ENCODE measurements around the gene ALKBH8. TPM values are rescaled to one million over a fixed set of nuclear protein-coding genes. Genes with fewer than 3 reads are reported as not detected.

ALKBH8 gene, protein sequence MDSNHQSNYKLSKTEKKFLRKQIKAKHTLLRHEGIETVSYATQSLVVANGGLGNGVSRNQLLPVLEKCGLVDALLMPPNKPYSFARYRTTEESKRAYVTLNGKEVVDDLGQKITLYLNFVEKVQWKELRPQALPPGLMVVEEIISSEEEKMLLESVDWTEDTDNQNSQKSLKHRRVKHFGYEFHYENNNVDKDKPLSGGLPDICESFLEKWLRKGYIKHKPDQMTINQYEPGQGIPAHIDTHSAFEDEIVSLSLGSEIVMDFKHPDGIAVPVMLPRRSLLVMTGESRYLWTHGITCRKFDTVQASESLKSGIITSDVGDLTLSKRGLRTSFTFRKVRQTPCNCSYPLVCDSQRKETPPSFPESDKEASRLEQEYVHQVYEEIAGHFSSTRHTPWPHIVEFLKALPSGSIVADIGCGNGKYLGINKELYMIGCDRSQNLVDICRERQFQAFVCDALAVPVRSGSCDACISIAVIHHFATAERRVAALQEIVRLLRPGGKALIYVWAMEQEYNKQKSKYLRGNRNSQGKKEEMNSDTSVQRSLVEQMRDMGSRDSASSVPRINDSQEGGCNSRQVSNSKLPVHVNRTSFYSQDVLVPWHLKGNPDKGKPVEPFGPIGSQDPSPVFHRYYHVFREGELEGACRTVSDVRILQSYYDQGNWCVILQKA
- 6.8 TPM for total RNA-seq
- long read RNA-seq, full-length matches to known transcripts, result 5 of 6 reads
- long read RNA-seq, partial matches to known transcripts, result 0 of 6 reads
- long read RNA-seq, other reads (novel, unspliced or antisense), result 1 of 6 reads

DNA sequence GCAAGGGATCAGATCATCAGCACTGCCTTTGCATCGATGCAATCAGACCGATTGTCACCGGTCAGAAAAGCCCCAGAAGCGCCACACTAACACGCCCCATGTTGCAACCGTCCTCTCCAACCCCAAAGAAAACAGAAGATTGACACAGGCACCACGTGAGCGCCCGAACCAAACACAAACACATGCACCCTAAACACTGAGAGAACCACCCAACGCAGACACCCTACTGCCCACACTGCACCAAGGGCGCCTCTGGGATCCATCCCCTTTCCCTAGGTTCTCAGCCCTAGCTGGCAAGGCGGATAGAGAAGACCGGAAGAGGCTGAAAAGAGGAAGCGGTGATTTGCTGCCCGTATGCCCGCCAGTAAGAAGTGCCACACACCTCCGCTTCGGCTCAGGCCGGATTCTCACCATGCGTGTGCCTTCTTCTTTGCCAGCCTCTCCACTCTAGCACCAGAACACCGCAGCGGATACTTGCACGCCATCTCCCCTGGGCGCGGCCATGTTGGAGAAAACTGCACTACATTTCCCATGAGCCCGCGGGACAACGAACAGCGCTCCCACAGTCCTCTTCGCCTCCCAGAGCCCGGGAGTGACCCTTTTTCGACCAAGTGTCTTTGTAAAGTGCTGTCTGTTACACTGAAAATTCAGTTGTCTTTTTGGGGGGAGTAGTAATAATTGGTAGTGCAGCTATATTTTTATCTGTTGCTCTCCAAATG, at the start of gene ALKBH8:
TSS of gene ALKBH8 (minus strand) at position 517 of the 719 bp plus-strand sequence. CDS start 4,842 bp downstream, outside the sequence.
- ATAC-seq, result peak; percentile 98
- peak; percentile 84 for DNase-seq
- intact Hi-C loops (cut with micrococcal nuclease), result no loop called here

DNA sequence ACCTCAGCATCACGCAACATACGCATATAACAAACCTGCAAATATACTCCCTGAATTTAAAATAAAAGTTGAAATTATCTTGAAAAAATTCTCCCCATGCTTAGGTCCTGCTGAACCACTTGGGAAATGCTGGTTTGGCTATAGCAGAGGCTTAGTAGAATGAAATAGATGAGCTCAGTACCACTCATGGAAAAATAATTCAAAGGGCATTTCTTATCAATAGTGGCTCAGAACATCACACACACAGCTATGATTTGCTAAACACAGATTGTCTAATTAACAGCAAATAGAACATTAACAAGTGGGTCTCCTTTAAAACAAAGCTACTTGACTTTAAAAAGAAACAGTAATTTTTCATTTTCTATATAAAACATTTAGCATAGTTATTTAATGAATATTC, 46.9 kb upstream of the ALKBH8 start:
- no peak for ATAC-seq
- DNase-seq, result no peak
- intact Hi-C loops (cut with micrococcal nuclease), result no loop called here

- no peak for DNase-seq
- intact Hi-C loops (cut with micrococcal nuclease), result no loop called here
- no peak for ATAC-seq
Observed at GRCh38 chr11:107609400-107610218, 44.1 kb upstream of the ALKBH8 start.

- intact Hi-C loops (cut with micrococcal nuclease), result no loop called here
- ATAC-seq, result no peak
- DNase-seq, result no peak
Observed at GRCh38 chr11:107608809-107609208, 43.3 kb upstream of the ALKBH8 start.

DNA sequence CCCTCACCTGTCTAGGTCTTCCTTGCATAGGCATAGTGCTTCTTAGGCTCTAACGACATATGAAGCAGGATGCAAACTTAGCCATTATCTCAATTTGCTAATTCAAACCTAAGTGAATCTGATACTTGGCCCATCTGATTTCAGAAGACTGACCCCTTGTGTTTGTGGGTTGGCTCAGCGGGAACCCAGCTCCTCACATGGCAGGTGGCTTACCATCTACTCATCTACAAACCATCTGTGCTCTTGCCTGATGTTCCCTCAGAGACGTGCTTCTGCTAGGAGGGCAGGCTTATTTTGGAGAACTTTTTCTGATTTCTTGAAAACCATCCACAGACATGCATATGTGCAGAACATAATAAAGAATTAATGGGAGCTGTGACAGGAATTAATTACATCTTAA, 40.6 kb upstream of the ALKBH8 start:
- DNase-seq (no peak), ATAC-seq (no peak)
- intact Hi-C loops (cut with micrococcal nuclease), result no loop called here

- no peak for ATAC-seq
Observed at GRCh38 chr11:107605061-107606006, 39.8 kb upstream of the ALKBH8 start.

GRCh38 chr11:107598225-107599139, 32.9 kb upstream of the ALKBH8 start:
- DNase-seq (no peak), ATAC-seq (peak; percentile 47)
- intact Hi-C loops (cut with micrococcal nuclease), result no loop called here

More at GRCh38 chr11:107605061-107606006, 39.8 kb upstream of the ALKBH8 start:
- intact Hi-C loops (cut with micrococcal nuclease), result no loop called here
- no peak for DNase-seq

DNA sequence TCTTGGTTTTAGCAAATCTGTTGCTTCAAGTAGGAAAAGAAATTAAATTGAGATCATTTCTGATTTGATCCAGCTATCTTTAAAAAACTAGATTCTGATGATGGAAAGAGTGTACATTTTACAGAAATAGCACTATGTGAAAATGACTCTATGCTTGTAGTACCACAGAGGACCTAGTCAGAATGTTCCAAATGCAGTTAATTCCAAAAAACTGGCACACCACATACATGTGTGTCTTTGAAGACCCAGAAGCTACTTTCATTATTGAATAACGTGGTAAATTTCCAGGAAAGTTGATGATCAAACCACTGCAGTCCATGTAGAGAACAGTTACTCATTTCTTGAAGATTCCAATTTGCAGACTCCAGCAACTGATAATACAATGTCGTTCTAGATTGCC, 29.2 kb upstream of the ALKBH8 start:
- DNase-seq, result no peak
- intact Hi-C loops (cut with micrococcal nuclease), result no loop called here
- ATAC-seq, result no peak

DNA sequence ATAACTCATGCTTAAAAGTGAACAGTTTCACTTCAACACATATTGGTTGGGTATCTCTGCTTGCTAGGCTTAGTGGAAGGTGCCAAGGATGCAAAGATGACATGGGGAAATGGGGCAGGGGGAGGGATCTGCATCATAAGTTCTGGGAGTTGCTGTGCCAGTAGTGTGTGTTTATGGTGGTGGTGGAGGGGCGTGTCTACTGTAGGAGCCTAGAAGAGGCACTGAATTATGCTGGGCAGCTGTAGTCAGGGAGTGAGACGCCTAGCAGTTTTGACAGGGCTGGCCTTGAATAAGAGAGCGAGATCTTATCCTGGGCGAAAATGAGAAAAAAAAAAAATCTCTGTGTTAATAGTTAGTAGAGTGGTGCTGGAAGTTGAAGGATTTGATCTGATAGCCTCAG, 28.4 kb upstream of the ALKBH8 start:
- DNase-seq (no peak), ATAC-seq (no peak)
- intact Hi-C loops (cut with micrococcal nuclease), result no loop called here

GRCh38 chr11:107592813-107593212, 27.3 kb upstream of the ALKBH8 start:
- ATAC-seq (no peak), DNase-seq (no peak)
- intact Hi-C loops (cut with micrococcal nuclease), result no loop called here

DNA sequence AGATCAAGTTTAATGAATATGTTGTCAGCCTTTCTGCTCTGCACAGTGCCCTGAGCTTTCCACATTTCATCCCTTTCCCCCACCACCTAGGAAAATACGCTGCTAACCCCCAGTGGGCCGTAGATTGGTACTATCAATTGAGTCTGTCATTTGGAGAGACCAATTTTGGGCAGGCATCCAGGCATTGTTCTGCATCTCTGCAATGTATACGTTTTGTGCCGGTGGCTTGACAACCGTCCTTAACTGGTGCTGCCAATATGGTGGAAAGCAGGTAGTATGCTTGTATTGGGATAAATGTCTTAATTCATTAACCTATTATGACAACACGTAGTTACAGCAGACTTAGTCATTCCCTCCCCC, 26.7 kb upstream of the ALKBH8 start:
- intact Hi-C loops (cut with micrococcal nuclease), result no loop called here
- DNase-seq (no peak), ATAC-seq (no peak)

- ATAC-seq (peak; percentile 54), DNase-seq (no peak)
- intact Hi-C loops (cut with micrococcal nuclease), result no loop called here
Observed at GRCh38 chr11:107591378-107592230, 26.1 kb upstream of the ALKBH8 start.

- peak; percentile 97 for ATAC-seq
- peak; percentile 74 for DNase-seq
- intact Hi-C loops (cut with micrococcal nuclease), result no loop called here
Observed at GRCh38 chr11:107590460-107591377, 25.2 kb upstream of the ALKBH8 start, which contains the start of gene ELMOD1. Gene ELMOD1 (plus strand): TSS chr11:107591147. CDS start chr11:107618190, 27,043 bp downstream.

DNA sequence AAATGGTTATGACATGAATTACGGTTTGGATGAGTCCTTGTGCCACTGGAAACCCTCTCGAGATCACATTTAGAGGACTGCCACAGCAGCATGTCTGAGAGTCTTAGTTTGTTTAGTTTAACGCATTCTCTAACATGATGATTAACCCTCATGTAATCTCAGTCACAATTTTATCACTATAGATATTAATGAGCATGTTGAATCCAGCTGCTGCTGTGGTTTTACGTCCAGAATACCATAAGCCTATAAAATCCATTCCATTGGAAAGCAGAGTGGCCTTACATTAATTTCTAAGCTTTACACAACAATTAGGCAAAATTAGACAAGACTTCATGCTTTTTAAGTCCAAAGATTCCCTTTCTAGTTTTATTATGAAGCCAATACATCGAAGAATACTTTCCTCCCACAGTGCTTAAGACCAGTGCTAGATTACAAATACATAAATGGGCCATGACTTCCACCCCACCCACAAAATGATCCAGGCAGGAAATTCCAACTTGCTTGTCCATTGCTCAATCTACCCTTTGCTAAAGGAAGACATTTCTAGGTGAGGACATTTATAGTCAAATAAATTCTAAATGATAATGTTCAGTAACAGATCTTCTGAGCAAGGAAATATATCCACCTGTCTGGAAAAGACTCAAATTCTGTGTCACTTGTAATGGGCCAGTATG, 21.9 kb upstream of the ALKBH8 start:
- ATAC-seq, result no peak
- intact Hi-C loops (cut with micrococcal nuclease), result no loop called here

More for the DNA sequence above, 21.9 kb upstream of the ALKBH8 start:
- no peak for DNase-seq
